Activated naive CD8-positive, alpha-beta T cell treated with anti-CD3 and anti-CD28 coated beads, Interleukin-2, amount 10 ng/mL, durations not matched to agents 7 days and 5 days (primary cell): Measurements from ENCODE around the gene C16orf87. TPM values are rescaled to one million over a fixed set of nuclear protein-coding genes. Genes with fewer than 3 reads are reported as not detected.
A peak's percentile ranks its signal among the peaks of the same experiment; 100 is the strongest.
"Not testable (repeated sequence)": the region's sequence is repeated elsewhere in the genome, so short reads cannot be mapped to it uniquely, and the experiment has no call there.

Source experiments
- ATAC-seq: fragments of 150-1000 bp; cut with Tn5 transposase; one replicate; pipeline ENCODE4 v1.10.0; 2021; ENCODE audit warnings: low read depth, moderate library complexity
- POLR2A ChIA-PET: fragments of 350-600 bp; sonication (Branson Sonifier 250); formaldehyde crosslinking; loops from one replicate; lab custom pipeline; 2021; ENCODE audit warnings: antibody characterized with exemption; lab: Charles Lee
- DNase-seq: peaks from one replicate; pipeline ENCODE4 v3.0.0; 2021
- H3K27ac Mint-ChIP-seq: one replicate; pipeline ENCODE4 v1.8.0; 2022; ENCODE audit warnings: mild to moderate bottlenecking, mixed read lengths
- H3K27me3 Mint-ChIP-seq: one replicate; pipeline ENCODE4 v1.8.0; 2022; ENCODE audit warnings: mild to moderate bottlenecking, moderate library complexity, mixed read lengths
- H3K36me3 Mint-ChIP-seq: one replicate; pipeline ENCODE4 v1.8.0; 2021; ENCODE audit warnings: mild to moderate bottlenecking, mixed read lengths
- H3K4me1 Mint-ChIP-seq: one replicate; pipeline ENCODE4 v1.8.0; 2021; ENCODE audit warnings: mixed read lengths
- H3K4me3 Mint-ChIP-seq: one replicate; pipeline ENCODE4 v1.8.0; 2022; ENCODE audit warnings: mild to moderate bottlenecking, moderate library complexity, mixed read lengths
- H3K9me3 Mint-ChIP-seq: one replicate; pipeline ENCODE4 v1.8.0; 2021; ENCODE audit warnings: mixed read lengths
- total RNA-seq, 2 experiments: library from RNA; stranded (reverse); gene quantifications; one replicate each; pipeline ENCODE4 v1.2.3, GENCODE V29; 2021

C16orf87 gene
- 1 to 10 TPM; 8.8 to 9.5 TPM for total RNA-seq

- ATAC-seq = peak; percentile 94
- Mint-ChIP-seq H3K36me3 (peaks cover 4% of the 10 kb centered on the region), H3K27me3 (peaks cover 19% of the 10 kb centered on the region), H3K9me3 (no peaks in the 10 kb centered on the region), H3K27ac (peak within 1 kb of the TSS; percentile 100), H3K4me1 (peaks cover 20% of the 10 kb centered on the region), H3K4me3 (peak within 1 kb of the TSS; percentile 100)
- POLR2A ChIA-PET = interaction anchor here (0.6 to 2.0 kb wide), 7 partner anchors 41 to 207 kb away, joined by 3 to 11 read pairs (median 3); partner anchors contain the start of genes DNAJA2 and GPT2
- peak; percentile 94 for DNase-seq
These were observed at the start of gene C16orf87 for GRCh38 chr16:46830902-46831647. Gene C16orf87 (minus strand): TSS chr16:46831180. CDS start chr16:46831149, 31 bp downstream.

- Mint-ChIP-seq H3K36me3 (no peaks in the 10 kb centered on the region), H3K4me3 (no peak overlapping the region), H3K27ac (no peak overlapping the region), H3K9me3 (no peaks in the 10 kb centered on the region), H3K4me1 (no peaks in the 10 kb centered on the region), H3K27me3 (peaks cover 13% of the 10 kb centered on the region)
- POLR2A ChIA-PET = no interaction called here
- DNase-seq (no peak), ATAC-seq (no peak)
These were observed 44.3 kb upstream of the C16orf87 start for GRCh38 chr16:46875243-46875642.

- no peak overlapping the region for H3K27ac Mint-ChIP-seq
- POLR2A ChIA-PET = interaction anchor here (0.6 kb wide), 1 partner anchor 124 kb away, joined by 3 read pairs; no protein-coding TSS in a partner anchor
- no peak overlapping the region for H3K4me3 Mint-ChIP-seq
- no peaks in the 10 kb centered on the region for H3K36me3 Mint-ChIP-seq
- H3K4me1 Mint-ChIP-seq = no peaks in the 10 kb centered on the region
- no peaks in the 10 kb centered on the region for H3K9me3 Mint-ChIP-seq
- H3K27me3 Mint-ChIP-seq = peaks cover 5% of the 10 kb centered on the region
- ATAC-seq (no peak), DNase-seq (no peak)
These were observed 42.2 kb upstream of the C16orf87 start for GRCh38 chr16:46873201-46873600.

- no peak for DNase-seq
- Mint-ChIP-seq H3K27me3 (peaks cover 2% of the 10 kb centered on the region), H3K4me1 (no peaks in the 10 kb centered on the region), H3K4me3 (no peak overlapping the region), H3K36me3 (no peaks in the 10 kb centered on the region), H3K27ac (no peak overlapping the region), H3K9me3 (peaks cover 2% of the 10 kb centered on the region)
- ATAC-seq = no peak
- POLR2A ChIA-PET = no interaction called here
These were observed 40.6 kb upstream of the C16orf87 start for GRCh38 chr16:46871597-46871996.

- H3K4me3 Mint-ChIP-seq, H3K4me1 Mint-ChIP-seq, H3K27ac Mint-ChIP-seq, POLR2A ChIA-PET, ATAC-seq, H3K9me3 Mint-ChIP-seq, H3K27me3 Mint-ChIP-seq, H3K36me3 Mint-ChIP-seq, DNase-seq: not testable (repeated sequence)
These were observed 37.9 kb upstream of the C16orf87 start for GRCh38 chr16:46868891-46869290.

GRCh38 chr16:46867486-46867885 is 36.5 kb upstream of the C16orf87 start:
- H3K36me3 Mint-ChIP-seq, DNase-seq, H3K4me1 Mint-ChIP-seq, H3K27ac Mint-ChIP-seq, POLR2A ChIA-PET, H3K27me3 Mint-ChIP-seq, H3K4me3 Mint-ChIP-seq, ATAC-seq, H3K9me3 Mint-ChIP-seq: not testable (repeated sequence)

- Mint-ChIP-seq H3K36me3 (peaks cover 6% of the 10 kb centered on the region), H3K9me3 (peaks cover 3% of the 10 kb centered on the region), H3K4me1 (peaks cover 9% of the 10 kb centered on the region), H3K4me3 (no peak overlapping the region), H3K27me3 (no peaks in the 10 kb centered on the region), H3K27ac (no peak overlapping the region)
- POLR2A ChIA-PET = no interaction called here
- ATAC-seq (no peak), DNase-seq (no peak)
These were observed 35.3 kb upstream of the C16orf87 start for GRCh38 chr16:46866286-46866685.

GRCh38 chr16:46862555-46863447 is 31.8 kb upstream of the C16orf87 start:
- no peak for ATAC-seq
- no peak overlapping the region for H3K27ac Mint-ChIP-seq

GRCh38 chr16:46859719-46860152 is 28.8 kb upstream of the C16orf87 start:
- peaks cover 1% of the 10 kb centered on the region for H3K9me3 Mint-ChIP-seq
- peaks cover 17% of the 10 kb centered on the region for H3K4me1 Mint-ChIP-seq
- no peak for DNase-seq
- POLR2A ChIA-PET = no interaction called here
- peaks cover 6% of the 10 kb centered on the region for H3K36me3 Mint-ChIP-seq
- H3K27me3 Mint-ChIP-seq = no peaks in the 10 kb centered on the region
- H3K27ac Mint-ChIP-seq = no peak overlapping the region
- H3K4me3 Mint-ChIP-seq = no peak overlapping the region
- no peak for ATAC-seq

More at GRCh38 chr16:46862555-46863447, 31.8 kb upstream of the C16orf87 start:
- H3K4me3 Mint-ChIP-seq = no peak overlapping the region
- H3K9me3 Mint-ChIP-seq = peaks cover 3% of the 10 kb centered on the region
- H3K36me3 Mint-ChIP-seq = peaks cover 6% of the 10 kb centered on the region
- peaks cover 17% of the 10 kb centered on the region for H3K4me1 Mint-ChIP-seq
- DNase-seq = no peak
- POLR2A ChIA-PET = no interaction called here
- no peaks in the 10 kb centered on the region for H3K27me3 Mint-ChIP-seq

- H3K36me3 Mint-ChIP-seq = peaks cover 5% of the 10 kb centered on the region
- no peak for ATAC-seq
- POLR2A ChIA-PET = no interaction called here
- peaks cover 1% of the 10 kb centered on the region for H3K9me3 Mint-ChIP-seq
- no peaks in the 10 kb centered on the region for H3K27me3 Mint-ChIP-seq
- no peak for DNase-seq
- peaks cover 10% of the 10 kb centered on the region for H3K4me1 Mint-ChIP-seq
- H3K27ac Mint-ChIP-seq = no peak overlapping the region
- H3K4me3 Mint-ChIP-seq = no peak overlapping the region
These were observed 27.2 kb upstream of the C16orf87 start for GRCh38 chr16:46858151-46858550.

GRCh38 chr16:46857368-46857945 is 26.5 kb upstream of the C16orf87 start:
- no peaks in the 10 kb centered on the region for H3K9me3 Mint-ChIP-seq
- no peaks in the 10 kb centered on the region for H3K27me3 Mint-ChIP-seq
- POLR2A ChIA-PET = no interaction called here
- peaks cover 3% of the 10 kb centered on the region for H3K36me3 Mint-ChIP-seq
- ATAC-seq (no peak), DNase-seq (no peak)
- H3K4me1 Mint-ChIP-seq = peaks cover 8% of the 10 kb centered on the region
- H3K4me3 Mint-ChIP-seq = no peak overlapping the region
- H3K27ac Mint-ChIP-seq = no peak overlapping the region

- Mint-ChIP-seq H3K4me1 (peaks cover 5% of the 10 kb centered on the region), H3K36me3 (no peaks in the 10 kb centered on the region), H3K27ac (no peak overlapping the region), H3K9me3 (no peaks in the 10 kb centered on the region), H3K27me3 (no peaks in the 10 kb centered on the region), H3K4me3 (no peak overlapping the region)
- no peak for ATAC-seq
- no peak for DNase-seq
- POLR2A ChIA-PET = no interaction called here
These were observed 24.4 kb upstream of the C16orf87 start for GRCh38 chr16:46855389-46855788.

- DNase-seq (no peak), ATAC-seq (no peak)
- no peak overlapping the region for H3K27ac Mint-ChIP-seq
- no peaks in the 10 kb centered on the region for H3K9me3 Mint-ChIP-seq
- POLR2A ChIA-PET = no interaction called here
- no peak overlapping the region for H3K4me3 Mint-ChIP-seq
- no peaks in the 10 kb centered on the region for H3K4me1 Mint-ChIP-seq
- H3K27me3 Mint-ChIP-seq = no peaks in the 10 kb centered on the region
- no peaks in the 10 kb centered on the region for H3K36me3 Mint-ChIP-seq
These were observed 23.9 kb upstream of the C16orf87 start for GRCh38 chr16:46854846-46855245.
